DOHH2 (cell line): ENCODE data around the gene OR13C8.

ENCODE experiments used
- H3F3A ChIP-seq: fragments of 200-600 bp; sonication (generic), shearing (Covaris generic); 2 replicates; pipeline ENCODE4 v1.6.0; 2016; ENCODE audit warnings: antibody characterized with exemption, mild to moderate bottlenecking; ENCODE audit not compliant: control insufficient read depth, insufficient read depth
- H3K27ac ChIP-seq: fragments of 200-600 bp; sonication (generic); 2 replicates; pipeline ENCODE4 v1.5.1; 2014; ENCODE audit warnings: low read depth, mild to moderate bottlenecking, low read length, moderate library complexity
- H3K27me3 ChIP-seq: fragments of 200-600 bp; sonication (generic); 2 replicates; pipeline ENCODE4 v1.6.1; 2014; ENCODE audit warnings: mild to moderate bottlenecking, low read length, mixed read lengths; ENCODE audit not compliant: control insufficient read depth
- H3K36me3 ChIP-seq: fragments of 200-600 bp; sonication (generic); 2 replicates; pipeline ENCODE4 v1.6.1; 2014; ENCODE audit warnings: mild to moderate bottlenecking, low read length, moderate library complexity, mixed read lengths; ENCODE audit not compliant: control insufficient read depth
- H3K4me1 ChIP-seq: fragments of 200-600 bp; sonication (generic); 2 replicates; pipeline ENCODE4 v1.6.1; 2014; ENCODE audit warnings: mild to moderate bottlenecking, low read length, mixed read lengths; ENCODE audit not compliant: control insufficient read depth
- H3K4me2 ChIP-seq: fragments of 200-600 bp; sonication (generic); 2 replicates; pipeline ENCODE4 v1.6.0; 2014; ENCODE audit warnings: mild to moderate bottlenecking, low read length, moderate library complexity
- H3K4me3 ChIP-seq: fragments of 200-600 bp; sonication (generic); 2 replicates; pipeline ENCODE4 v1.5.1; 2014; ENCODE audit warnings: mild to moderate bottlenecking, low read length, mixed read lengths
- H3K79me2 ChIP-seq: fragments of 200-600 bp; sonication (generic); 2 replicates; pipeline ENCODE4 v1.6.1; 2014; ENCODE audit warnings: mild to moderate bottlenecking, low read length, mixed read lengths; ENCODE audit not compliant: control insufficient read depth
- H3K9me2 ChIP-seq: fragments of 200-600 bp; sonication (generic); replicated peaks from 2 replicates; pipeline ENCODE4 v1.6.1; 2014; ENCODE audit warnings: mild to moderate bottlenecking, low read length, mixed read lengths; ENCODE audit not compliant: control insufficient read depth
- H3K9me3 ChIP-seq: fragments of 200-600 bp; sonication (generic); 2 replicates; pipeline ENCODE4 v1.6.1; 2014; ENCODE audit warnings: antibody characterized with exemption, low read length, mixed read lengths; ENCODE audit not compliant: control insufficient read depth, insufficient read depth
- H4K20me1 ChIP-seq: fragments of 200-600 bp; sonication (generic); 2 replicates; pipeline ENCODE4 v1.6.0; 2014; ENCODE audit warnings: low read depth, mild to moderate bottlenecking, antibody characterized with exemption, low read length, moderate library complexity; ENCODE audit not compliant: control insufficient read depth, insufficient read depth
- CTCF ChIP-seq: fragments of 200-600 bp; sonication (generic); IDR thresholded peaks from one replicate; pipeline ENCODE4 v1.5.1; 2014; ENCODE audit warnings: antibody characterized with exemption, mild to moderate bottlenecking, low read depth, low read length; ENCODE audit not compliant: poor library complexity, severe bottlenecking
- EZH2phosphoT487 ChIP-seq: fragments of 200-600 bp; sonication (generic); IDR thresholded peaks from 2 replicates; pipeline ENCODE4 v1.6.1; 2017; ENCODE audit warnings: borderline replicate concordance, mild to moderate bottlenecking, antibody characterized with exemption, low read length, moderate library complexity, mixed read lengths

OR13C8 gene

GRCh38 chr9:104539275-104539674, 29.7 kb upstream of the OR13C8 start:
- Histone ChIP-seq H3K36me3 (no peaks in the 10 kb centered on the region), H3K4me2 (no peak overlapping the region), H3K9me2 (no peaks in the 10 kb centered on the region), H3K4me3 (no peak overlapping the region), H4K20me1 (no peaks in the 10 kb centered on the region), H3K9me3 (no peaks in the 10 kb centered on the region), H3F3A (no peaks in the 10 kb centered on the region), H3K27me3 (no peaks in the 10 kb centered on the region), H3K4me1 (no peaks in the 10 kb centered on the region), H3K27ac (no peak overlapping the region), H3K79me2 (no peaks in the 10 kb centered on the region)
- no peak for TF ChIP-seq EZH2phosphoT487
- TF ChIP-seq CTCF = no peak

GRCh38 chr9:104544644-104545043, 24.3 kb upstream of the OR13C8 start:
- H3K9me3 ChIP-seq = no peaks in the 10 kb centered on the region
- H3K27me3 ChIP-seq = no peaks in the 10 kb centered on the region
- H3K36me3 ChIP-seq = no peaks in the 10 kb centered on the region
- no peaks in the 10 kb centered on the region for H4K20me1 ChIP-seq
- no peaks in the 10 kb centered on the region for H3K79me2 ChIP-seq
- H3K4me1 ChIP-seq = no peaks in the 10 kb centered on the region
- H3F3A ChIP-seq = no peaks in the 10 kb centered on the region
- H3K27ac ChIP-seq = no peak overlapping the region
- no peak overlapping the region for H3K4me2 ChIP-seq
- no peaks in the 10 kb centered on the region for H3K9me2 ChIP-seq
- TF ChIP-seq EZH2phosphoT487 = no peak
- no peak for TF ChIP-seq CTCF
- H3K4me3 ChIP-seq = no peak overlapping the region

- no peak overlapping the region for H3K4me2 ChIP-seq
- no peak overlapping the region for H3K4me3 ChIP-seq
- H3F3A ChIP-seq = no peaks in the 10 kb centered on the region
- no peaks in the 10 kb centered on the region for H3K27me3 ChIP-seq
- TF ChIP-seq CTCF (no peak), EZH2phosphoT487 (no peak)
- no peak overlapping the region for H3K27ac ChIP-seq
- H3K79me2 ChIP-seq = no peaks in the 10 kb centered on the region
- no peaks in the 10 kb centered on the region for H3K9me2 ChIP-seq
- H4K20me1 ChIP-seq = no peaks in the 10 kb centered on the region
- H3K4me1 ChIP-seq = no peaks in the 10 kb centered on the region
- H3K9me3 ChIP-seq = no peaks in the 10 kb centered on the region
- no peaks in the 10 kb centered on the region for H3K36me3 ChIP-seq
Observed at GRCh38 chr9:104553261-104553660, 15.7 kb upstream of the OR13C8 start.

GRCh38 chr9:104555521-104555920, 13.4 kb upstream of the OR13C8 start:
- no peaks in the 10 kb centered on the region for H3K4me1 ChIP-seq

More at GRCh38 chr9:104555521-104555920, 13.4 kb upstream of the OR13C8 start:
- Histone ChIP-seq H3K4me3 (no peak overlapping the region), H3K9me3 (no peaks in the 10 kb centered on the region), H3K27me3 (no peaks in the 10 kb centered on the region), H3K4me2 (no peak overlapping the region), H3K27ac (no peak overlapping the region), H3K36me3 (no peaks in the 10 kb centered on the region), H4K20me1 (no peaks in the 10 kb centered on the region), H3F3A (no peaks in the 10 kb centered on the region), H3K79me2 (no peaks in the 10 kb centered on the region), H3K9me2 (no peaks in the 10 kb centered on the region)
- TF ChIP-seq CTCF = no peak
- no peak for TF ChIP-seq EZH2phosphoT487
